ENCODE results near the gene HMBS.
"Not testable (repeated sequence)": the region's sequence is repeated elsewhere in the genome, so short reads cannot be mapped to it uniquely, and the experiment has no call there.

Gene HMBS

DNA sequence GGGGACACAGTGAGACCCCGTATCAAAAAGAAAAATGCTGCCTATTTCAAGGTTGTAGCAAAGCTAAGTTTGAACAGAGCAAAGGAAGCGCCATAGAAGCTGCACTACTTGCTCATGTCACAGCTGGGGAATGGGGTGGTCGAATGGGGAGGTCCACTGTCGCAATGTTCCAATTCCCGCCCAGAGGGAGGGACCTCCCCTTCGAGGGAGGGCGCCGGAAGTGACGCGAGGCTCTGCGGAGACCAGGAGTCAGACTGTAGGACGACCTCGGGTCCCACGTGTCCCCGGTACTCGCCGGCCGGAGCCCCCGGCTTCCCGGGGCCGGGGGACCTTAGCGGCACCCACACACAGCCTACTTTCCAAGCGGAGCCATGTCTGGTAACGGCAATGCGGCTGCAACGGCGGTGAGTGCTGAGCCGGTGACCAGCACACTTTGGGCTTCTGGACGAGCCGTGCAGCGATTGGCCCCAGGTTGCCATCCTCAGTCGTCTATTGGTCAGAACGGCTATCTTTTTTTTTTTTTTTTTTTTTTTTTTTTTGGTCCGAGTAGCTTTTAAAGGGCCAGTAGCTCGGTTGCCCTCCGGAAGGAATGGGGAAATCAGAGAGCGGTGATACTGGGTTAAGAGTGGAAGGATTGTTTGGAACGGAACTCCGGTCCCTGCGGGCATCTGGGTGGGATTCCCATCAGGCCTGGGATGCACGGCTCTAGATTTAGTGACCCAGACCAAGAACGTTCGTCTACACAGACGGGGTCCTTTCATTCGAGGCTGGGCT lies at the start of gene HMBS:
HMBS (plus strand) TSS at position 219 of the 774 bp plus-strand sequence; CDS start at position 372, 153 bp downstream.
- DNase-seq: peak; percentile 94

DNA sequence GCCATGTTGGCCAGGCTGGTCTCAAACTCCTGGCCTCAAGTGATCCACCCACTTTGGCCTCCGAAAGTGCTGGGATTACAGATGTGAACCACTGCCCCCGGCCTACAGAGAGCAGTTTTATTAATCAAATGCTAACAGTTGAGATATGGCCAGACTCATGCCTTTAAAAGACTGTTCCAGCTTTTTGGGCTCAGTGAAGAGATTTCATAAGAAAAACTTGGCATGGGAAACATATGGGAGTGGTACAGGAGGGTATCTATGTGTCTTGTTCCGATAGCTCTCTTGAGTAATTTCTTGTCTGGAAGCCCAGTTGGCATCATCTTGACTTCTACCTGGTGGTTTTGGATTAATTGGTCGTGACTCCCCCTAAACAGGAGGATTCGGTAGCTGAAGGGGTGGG lies 45.8 kb upstream of the HMBS start:
- DNase-seq: no peak

DNA sequence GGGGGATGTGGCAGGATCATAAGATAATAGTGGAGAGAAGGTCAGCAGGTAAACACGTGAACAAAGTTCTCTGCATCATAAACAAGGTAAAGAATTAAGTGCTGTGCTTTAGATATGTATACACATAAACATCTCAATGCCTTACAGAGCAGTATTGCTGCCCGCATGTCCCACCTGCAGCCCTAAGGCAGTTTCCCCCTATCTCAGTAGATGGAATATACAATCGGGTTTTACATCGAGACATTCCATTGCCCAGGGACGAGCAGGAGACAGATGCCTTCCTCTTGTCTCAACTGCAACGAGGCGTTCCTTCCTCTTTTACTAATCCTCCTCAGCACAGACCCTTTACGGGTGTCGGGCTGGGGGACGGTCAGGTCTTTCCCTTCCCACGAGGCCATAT lies 45.2 kb upstream of the HMBS start:
- DNase-seq: not testable (repeated sequence)

DNA sequence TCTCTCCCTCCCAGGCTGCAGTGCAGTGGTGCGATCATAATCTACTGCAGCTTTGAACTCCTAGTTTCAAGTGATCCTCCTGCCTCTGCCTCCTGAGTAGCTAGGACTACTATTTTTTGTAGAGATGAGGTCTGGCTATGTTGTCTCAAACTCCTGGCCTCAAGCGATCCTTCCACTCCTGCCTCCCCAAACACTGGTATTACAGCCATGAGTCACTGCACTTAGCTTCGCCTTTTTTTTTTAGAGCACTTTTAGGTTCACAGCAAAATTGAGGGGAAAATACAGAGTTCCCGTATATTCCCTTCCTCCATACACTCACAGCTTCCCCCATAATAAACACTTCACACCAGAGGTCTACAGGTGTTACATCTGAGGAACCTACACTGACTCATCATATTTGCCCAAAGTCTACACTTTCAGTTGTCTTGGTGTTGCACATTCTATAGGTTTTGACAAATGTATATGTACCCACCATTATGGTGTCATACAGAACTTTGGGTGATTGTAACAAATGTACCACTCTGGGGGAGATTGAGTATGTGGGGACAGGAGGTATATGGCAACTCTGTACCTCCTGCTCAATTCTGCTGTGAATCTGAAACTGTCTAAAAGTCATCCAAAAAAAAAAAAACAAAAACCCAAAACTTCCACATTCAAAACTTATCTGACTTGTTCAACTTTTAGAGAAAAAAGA lies 42.7 kb upstream of the HMBS start:
- DNase-seq: no peak

DNA sequence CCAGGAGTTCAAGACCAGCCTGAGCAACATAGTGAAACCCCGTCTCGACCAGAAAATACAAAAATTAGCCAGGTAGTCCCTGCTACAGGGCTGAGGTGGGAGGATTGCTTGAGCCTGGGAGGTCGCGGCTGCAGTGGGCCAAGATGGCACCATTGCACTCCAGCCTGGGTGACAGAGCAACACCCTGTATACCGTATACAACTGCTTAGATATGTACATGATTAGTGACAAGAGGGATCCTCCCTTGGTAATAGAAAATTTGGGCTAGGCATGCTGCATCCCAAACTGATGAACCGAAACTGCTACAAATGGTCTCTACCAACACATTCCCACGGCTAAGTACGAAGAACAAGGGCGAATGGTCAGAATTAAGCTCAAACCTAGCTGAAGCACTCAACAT lies 41.8 kb upstream of the HMBS start:
- DNase-seq: no peak

DNA sequence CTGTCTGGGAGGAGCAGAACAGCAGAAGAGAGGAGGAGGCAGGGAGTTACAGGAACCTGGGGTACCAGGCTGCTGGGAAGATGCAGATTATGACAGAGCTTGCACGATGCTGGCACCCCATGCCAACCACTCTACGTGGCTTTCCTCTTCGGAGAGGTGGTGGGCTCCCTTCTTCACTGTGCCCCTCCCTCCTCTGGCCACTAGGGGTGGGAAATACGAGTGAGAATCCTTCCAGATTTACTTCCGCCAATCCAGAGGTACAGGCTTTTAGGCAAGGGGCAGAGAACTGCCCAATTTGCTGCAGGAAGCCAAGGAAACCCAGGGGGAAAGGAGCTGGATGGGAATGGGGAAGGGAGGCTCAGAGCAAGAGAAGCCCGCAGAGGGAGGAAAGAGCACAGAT lies 40.0 kb upstream of the HMBS start:
- DNase-seq: no peak

DNA sequence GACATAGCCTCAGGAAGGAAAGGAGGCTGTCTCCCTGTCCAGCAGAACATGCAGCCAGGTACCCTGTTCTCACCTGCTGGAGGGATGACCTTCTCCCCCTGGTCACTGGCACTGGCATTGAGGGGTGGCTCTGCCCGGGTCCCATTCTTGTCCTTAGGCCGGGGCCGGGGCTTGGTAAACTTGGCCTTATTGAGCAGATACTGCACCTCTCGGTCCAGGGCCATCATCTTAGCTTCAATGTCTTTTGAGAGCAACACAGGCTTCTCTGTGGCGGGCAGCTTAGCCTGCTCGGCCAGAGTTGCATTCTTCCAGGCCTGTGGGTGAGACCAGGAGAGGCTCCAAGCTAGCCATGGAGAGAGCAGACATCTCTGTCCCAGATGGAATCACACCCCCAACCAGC lies 38.2 kb upstream of the HMBS start:
- DNase-seq: no peak

DNA sequence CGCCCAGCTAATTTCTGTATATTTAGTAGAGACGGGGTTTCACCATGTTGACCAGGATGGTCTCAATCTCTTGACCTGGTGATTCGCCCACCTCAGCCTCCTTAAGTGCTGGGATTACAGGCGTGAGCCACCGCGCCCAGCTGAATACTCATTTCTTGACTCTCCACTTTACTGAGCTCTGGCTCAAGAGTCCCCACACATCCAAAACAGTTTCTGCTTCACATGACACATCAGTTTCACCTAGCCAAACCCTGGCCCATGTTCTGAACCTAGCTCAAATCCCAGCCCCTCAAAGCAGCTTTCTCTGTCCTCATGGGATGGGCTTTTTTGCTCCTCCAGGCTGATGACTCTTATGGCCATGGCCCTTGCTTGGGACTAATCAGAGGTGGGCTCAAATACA lies 37.5 kb upstream of the HMBS start:
- no peak for DNase-seq

DNA sequence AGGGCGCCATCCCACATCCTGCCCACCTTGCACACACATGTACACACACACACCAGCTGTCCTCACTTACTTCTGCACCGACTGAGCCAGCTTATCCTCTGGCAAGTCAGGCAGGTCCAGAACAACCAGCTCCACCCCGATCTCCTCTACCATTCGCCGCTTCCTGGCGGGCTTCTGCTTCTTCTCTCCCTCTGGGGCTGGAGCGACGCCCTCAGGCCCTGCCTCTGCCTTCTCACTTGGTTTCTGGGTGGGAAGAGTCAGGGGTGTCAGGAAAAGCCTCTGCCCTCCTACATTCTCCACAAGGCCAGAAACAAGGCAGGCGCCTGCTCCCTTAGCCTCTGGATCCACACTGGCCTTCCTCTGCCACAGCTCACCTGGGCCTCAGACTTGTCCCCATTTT lies 36.0 kb upstream of the HMBS start:
- DNase-seq: no peak

DNA sequence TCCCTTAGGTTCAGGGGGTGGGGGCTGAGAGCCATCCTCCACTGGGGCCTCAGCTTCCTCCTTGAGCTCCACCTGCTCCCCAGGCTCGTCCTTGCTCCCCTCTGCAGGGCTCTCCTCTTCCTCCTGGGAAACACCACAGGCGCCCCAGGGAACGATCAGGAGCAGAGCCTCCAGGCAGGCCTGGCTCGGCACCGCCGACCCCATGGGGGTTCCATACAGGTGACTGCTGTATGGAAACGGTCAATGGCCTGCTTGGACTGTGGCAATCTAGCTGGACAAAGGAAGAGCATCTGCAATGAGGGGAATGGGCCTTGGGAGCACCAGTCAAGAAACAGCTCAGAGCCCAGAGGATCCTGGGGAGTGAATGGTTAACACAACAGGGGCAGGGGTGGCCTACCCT lies 35.6 kb upstream of the HMBS start:
- no peak for DNase-seq

DNA sequence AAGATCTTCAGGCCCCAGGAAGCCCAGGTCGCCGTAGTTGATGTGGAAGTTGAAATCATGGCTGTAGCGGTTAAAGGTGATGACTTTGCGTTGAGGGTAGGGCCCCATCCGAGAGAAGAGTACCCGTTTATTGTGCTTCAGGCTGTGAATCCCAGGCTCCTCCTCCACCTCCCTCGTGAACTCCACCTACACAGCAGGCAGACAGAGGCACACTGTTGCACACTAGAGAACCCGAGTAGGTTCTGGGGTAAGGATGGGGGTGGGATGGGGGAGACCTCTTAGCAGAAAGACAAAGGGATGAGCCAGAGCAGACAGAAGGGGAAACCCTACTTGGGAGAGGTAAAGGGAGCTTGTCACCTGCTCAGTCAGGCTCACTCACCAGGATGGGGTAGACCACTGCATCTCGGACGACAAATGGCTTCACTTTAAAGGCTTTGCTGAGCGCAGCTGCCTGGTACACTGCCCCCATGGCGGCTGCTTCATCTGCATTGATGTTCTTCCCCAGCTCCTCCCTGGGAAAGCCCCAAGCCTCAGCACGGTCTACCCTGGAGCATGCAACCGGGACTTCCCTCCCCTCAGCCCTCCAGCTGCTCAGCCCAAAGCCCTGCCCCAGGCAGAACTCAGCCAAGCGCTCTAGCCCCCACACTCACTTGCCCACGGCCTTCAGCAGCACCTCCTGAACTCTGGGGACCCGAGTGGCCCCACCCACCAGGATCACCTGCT lies 33.1 kb upstream of the HMBS start:
- DNase-seq: peak; percentile 46

DNA sequence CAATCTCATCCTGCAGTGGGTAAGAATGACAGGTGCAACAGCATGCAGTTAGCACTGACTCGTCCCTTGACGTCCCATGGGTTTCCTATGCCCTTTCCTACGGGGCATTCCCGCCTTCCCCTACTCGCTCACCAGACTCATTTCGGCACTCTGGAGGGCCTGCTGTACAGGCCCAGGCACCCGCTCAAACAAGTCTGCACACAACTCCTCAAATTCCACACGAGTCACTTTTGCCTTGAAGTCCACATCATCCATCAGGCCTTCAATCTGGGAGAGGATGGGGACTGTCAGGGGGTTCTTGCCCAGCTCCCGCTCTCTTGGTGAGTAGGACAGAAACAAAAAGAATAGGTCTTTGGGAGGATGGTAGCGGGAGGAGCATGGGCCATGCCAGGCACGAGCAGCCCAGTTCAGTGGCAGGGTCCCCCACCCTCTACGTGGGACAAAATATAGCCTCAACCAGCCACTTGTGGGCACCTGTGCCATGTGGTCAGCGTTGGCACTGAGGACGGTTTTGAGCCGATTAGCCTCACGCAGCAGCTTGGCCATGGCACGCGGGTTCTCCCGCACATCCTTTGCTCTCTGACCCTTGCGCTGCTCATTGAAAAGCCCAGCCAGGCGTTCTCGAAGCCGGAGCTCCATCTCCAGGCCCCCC lies 32.4 kb upstream of the HMBS start:
- no peak for DNase-seq

DNA sequence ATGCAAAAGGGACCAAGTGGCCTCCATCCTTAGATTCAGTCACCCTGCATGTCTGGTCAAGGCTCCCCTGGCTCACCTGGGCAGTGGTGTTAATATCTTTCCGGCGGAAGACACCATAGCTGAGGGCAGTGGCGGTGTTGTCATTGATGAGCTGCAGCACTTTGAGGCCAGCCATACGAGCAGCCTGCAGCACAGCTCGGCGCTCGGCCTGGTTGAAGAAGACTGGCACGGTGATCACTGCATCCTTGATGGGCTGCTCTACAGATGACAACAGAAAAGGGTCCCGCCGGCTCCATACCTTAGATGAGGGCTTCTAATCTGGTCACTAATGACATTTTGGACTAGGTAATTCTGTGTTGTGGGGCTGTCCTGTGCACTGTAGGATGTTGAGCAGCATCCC lies 30.3 kb upstream of the HMBS start:
- DNase-seq: no peak

DNA sequence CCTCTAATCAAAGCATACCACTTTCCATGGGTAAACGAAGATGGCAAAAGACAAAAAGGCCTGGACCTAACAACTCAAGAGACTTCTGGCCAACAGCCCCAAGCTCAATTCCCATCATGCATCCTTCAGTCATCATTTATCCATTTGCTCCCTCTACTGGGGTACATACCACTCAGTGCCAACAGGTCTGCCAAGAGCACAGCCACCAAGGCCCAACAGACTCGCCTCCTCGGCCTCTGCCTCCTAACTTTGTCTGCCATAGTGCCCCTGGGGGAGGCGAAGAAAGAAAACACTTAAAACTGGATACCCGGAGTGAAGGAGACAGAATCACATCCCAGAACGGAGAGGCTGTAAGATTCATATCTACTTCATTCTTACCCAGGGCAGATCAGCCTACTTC lies 28.8 kb upstream of the HMBS start:
- DNase-seq: peak; percentile 18

DNA sequence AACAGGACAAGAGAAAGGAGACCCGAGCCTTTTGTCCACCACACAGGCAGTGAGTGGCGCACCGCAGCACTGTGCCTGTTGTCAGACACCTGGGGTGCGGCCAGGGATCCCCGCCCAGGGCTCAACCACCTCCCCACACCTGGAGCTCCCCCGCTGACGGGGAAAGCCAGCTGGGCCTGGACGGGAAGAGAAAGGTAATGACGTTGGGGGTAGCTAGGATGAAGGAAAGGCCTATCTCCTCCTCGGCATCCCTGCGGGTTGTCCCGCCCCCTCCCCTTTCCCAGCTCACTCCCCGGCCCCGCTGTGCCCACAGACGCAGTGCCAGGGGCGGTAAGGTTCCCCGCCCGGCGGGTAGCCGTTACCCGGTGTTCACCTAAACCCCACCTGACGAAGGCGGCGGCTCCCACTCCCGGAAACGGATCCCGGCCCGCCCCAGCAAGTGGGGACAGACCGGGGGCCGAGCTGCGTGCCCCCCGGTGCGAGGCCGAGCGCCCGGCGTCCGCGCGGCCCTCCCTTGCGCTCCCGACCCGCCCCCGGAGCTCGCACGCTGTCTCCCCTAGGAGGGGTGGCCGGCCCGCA lies 28.2 kb upstream of the HMBS start:
- DNase-seq: peak; percentile 68

DNA sequence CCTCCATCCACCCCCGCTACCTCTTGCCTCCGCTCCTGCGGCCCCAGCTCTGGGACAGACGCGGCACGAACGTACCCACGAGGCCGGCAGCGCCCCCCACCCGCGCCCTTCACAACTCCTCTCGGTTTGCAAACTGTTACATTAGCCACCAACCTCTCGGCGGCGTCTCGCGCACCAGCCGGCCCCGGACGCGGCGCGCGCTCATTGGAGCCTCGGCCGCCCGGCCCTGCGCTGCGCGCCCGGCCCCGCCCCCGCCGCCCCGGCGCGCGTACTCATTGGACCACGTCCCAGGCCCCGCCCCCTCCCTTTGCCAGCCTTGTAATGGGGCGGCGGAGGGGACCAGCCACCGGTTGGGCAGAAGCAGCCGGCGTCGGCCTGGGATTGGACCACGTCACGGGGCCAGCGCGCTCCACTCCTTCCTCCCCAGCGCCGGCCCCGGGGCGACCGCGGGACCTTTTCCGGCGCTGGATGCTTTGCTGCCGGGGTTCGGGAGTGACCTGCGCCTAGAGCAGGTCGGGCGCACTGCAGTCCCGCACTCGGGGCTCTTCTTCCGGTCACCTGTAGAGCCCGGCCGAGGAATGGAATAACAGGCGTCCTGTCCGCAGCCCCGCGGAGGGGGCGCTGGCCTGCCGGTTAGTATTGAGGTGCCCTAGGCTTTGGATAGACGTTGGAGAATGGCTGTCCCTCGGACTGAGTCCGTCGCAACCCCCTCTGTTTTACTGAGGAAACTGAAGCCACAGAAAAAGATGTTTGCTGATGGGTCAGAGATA lies 27.5 kb upstream of the HMBS start, which contains the start of gene HYOU1:
HYOU1 (minus strand) TSS at position 206 of the 770 bp plus-strand sequence. CDS start 1,045 bp downstream, outside the sequence.
- DNase-seq: peak; percentile 98

DNA sequence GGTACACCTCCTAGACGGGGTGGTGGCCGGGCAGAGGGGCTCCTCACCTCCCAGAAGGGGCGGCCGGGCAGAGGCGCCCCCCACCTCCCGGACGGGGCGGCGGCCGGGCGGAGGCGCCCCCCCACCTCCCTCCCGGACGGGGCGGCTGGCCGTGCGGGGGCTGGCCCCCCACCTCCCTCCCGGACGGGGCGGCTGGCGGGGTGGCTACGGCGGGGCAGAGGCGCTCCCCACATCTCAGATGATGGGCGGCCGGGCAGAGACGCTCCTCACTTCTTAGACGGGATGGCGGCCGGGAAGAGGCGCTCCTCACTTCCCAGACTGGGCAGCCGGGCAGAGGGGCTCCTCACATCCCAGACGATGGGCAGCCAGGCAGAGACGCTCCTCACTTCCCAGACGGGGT lies 25.6 kb upstream of the HMBS start:
- not testable (repeated sequence) for DNase-seq

DNA sequence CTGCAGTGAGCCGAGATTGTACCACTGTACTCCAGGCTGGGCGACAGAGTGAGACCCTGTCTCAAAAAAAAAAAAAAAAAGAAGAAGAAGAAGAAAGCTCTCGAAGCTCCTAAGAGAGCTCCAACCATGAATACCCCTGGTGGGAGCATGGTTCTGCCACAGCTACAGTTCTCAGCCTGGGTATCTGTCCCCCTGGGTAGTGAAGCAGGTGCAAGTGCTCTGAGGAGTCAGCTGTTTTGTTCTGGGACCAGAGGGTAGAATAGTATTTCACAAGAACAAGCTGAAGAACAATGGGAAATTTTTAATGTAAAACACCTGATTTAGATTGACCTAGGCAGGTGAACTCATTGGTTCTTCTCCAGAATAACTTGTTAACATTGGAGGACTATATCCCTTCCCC lies 23.4 kb upstream of the HMBS start:
- no peak for DNase-seq

DNA sequence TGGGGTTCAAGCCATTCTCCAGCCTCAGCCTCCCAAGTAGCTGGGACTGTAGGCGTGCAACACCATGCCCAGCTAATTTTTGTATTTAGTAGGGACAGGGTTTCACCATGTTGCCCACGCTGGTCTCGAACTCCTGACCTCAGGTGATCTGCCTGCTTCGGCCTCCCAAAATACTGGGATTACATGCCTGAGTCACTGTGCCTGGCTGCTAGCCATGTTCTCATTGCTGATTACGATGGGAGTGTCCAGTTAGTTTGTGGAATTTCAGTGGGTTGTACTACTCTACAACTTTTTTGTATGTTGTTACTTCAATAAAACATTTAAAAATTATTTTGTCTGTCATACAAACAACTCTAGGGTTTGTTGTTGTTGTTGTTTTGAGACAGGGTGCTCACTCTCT lies 21.9 kb upstream of the HMBS start:
- no peak for DNase-seq

DNA sequence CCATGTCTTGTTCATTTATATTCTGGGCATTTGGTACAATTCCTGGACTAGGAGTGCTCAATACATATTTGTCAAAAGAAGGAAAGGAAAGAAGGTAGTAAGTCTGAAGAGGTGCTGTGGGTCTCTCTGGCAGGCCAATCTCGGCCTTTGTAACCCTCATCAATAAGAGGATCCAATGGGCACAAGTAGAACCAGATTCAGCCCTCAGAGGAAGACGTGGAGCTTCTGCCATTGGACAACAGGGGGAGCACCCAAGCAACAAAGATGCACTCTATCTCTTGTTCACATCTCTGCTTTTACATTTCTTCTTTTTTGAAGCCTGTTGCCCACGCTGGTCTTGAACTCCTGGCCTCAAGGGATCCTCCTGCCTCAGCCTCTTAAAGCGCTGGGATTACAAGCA lies 19.3 kb upstream of the HMBS start:
- DNase-seq: peak; percentile 69

DNA sequence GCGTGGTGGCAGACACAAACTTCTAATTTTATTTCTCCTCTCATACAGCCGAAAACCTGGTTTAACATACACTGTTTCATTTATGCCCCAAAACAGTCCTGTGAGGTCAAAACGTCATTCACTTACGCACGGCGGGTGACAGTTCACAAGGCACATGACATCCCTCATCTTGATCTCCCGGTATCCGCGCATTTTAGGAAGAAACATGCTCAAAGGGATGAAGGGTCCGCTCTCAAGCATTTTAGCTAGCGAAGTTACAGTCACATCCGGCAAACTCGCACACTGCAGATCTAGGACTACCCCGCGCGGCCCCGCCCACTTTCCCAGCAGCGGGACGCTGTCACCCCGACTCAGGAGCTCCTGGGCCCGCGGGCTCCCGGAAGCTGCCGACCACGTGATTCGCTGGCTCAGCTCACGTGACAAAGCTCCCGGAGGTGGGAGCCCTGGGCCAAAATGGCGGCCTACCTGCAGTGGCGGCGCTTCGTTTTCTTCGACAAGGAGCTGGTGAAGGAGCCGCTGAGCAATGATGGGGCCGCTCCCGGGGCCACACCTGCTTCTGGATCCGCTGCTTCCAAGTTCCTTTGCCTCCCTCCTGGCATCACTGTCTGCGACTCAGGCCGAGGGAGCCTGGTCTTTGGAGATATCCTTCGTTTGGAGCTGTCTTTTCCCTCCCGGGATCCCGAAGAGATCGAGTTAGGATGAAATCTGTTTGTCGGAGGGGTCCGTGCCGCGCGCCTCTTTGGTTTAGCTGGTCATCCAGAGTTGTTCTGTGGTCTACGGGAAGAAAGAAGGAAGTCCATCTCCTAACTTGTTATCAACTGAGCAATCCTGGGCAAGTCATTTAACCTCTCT lies 17.1 kb upstream of the HMBS start, which contains the start of gene VPS11:
VPS11 (plus strand) TSS at position 448 of the 852 bp plus-strand sequence; CDS start at position 454, 6 bp downstream.
- peak; percentile 97 for DNase-seq
